SK-N-SH treated with all-trans-retinoic acid at 6 μM for 48 hours (cell line): ENCODE results near the gene ZNF184.

ENCODE experiments used
- ATAC-seq: fragments of 200-7000 bp; cut with Tn5 transposase; 3 replicates; pipeline ENCODE4 v1.9.1; 2020; ENCODE audit warnings: mild to moderate bottlenecking, moderate library complexity
- ARNTL ChIP-seq: fragments of 450-650 bp; formaldehyde crosslinking; IDR thresholded peaks from 2 replicates; pipeline ENCODE4 v1.5.0; 2020; ENCODE audit warnings: low read depth, mild to moderate bottlenecking, moderate library complexity, borderline replicate concordance
- BACH2 ChIP-seq: fragments of 250-450 bp; sonication (Bioruptor Pico); IDR thresholded peaks from 2 replicates; pipeline ENCODE4 v1.9.0; 2021; ENCODE audit warnings: mild to moderate bottlenecking, borderline replicate concordance
- CREB5 ChIP-seq: fragments of 250-450 bp; sonication (Bioruptor Pico); IDR thresholded peaks from 2 replicates; pipeline ENCODE4 v1.5.1; 2020; ENCODE audit warnings: low read depth, mild to moderate bottlenecking, moderate library complexity
- CSDC2 ChIP-seq: fragments of 250-450 bp; sonication (Bioruptor Pico); IDR thresholded peaks from 2 replicates; pipeline ENCODE4 v1.5.0; 2020; ENCODE audit warnings: mild to moderate bottlenecking, moderate library complexity
- ESRRG ChIP-seq: fragments of 250-450 bp; sonication (Bioruptor Pico); IDR thresholded peaks from 2 replicates; pipeline ENCODE4 v1.6.1; 2021; ENCODE audit warnings: mild to moderate bottlenecking
- PATZ1 ChIP-seq: fragments of 250-450 bp; sonication (Bioruptor Pico); IDR thresholded peaks from 2 replicates; pipeline ENCODE4 v1.8.0; 2020; ENCODE audit warnings: mild to moderate bottlenecking, moderate library complexity, borderline replicate concordance
- PPARA ChIP-seq: fragments of 250-450 bp; sonication (Bioruptor Pico); IDR thresholded peaks from 2 replicates; pipeline ENCODE4 v1.5.0; 2020; ENCODE audit warnings: mild to moderate bottlenecking, borderline replicate concordance
- RARB ChIP-seq: fragments of 250-450 bp; sonication (Bioruptor Pico); IDR thresholded peaks from 2 replicates; pipeline ENCODE4 v1.8.0; 2021; ENCODE audit warnings: mild to moderate bottlenecking, moderate library complexity
- TCF4 ChIP-seq: fragments of 250-450 bp; sonication (Bioruptor Pico); IDR thresholded peaks from 2 replicates; pipeline ENCODE4 v1.8.0; 2021; ENCODE audit warnings: mild to moderate bottlenecking, moderate library complexity, borderline replicate concordance
- TOX ChIP-seq: fragments of 250-450 bp; sonication (Bioruptor Pico); IDR thresholded peaks from 2 replicates; pipeline ENCODE4 v1.8.0; 2021; ENCODE audit warnings: mild to moderate bottlenecking, moderate library complexity, borderline replicate concordance
- TSHZ2 ChIP-seq: fragments of 250-450 bp; sonication (Bioruptor Pico); IDR thresholded peaks from 2 replicates; pipeline ENCODE4 v1.5.0; 2020; ENCODE audit warnings: mild to moderate bottlenecking, moderate library complexity
- ZNF565 ChIP-seq: fragments of 450-650 bp; formaldehyde crosslinking; conservative IDR thresholded peaks from 2 replicates; pipeline ENCODE4 v1.5.0; 2020; ENCODE audit warnings: low read depth, mild to moderate bottlenecking, moderate library complexity

The ZNF184 gene

GRCh38 chr6:27400877-27401642, 71.8 kb downstream of the ZNF184 start:
- no peak for ATAC-seq
- TF ChIP-seq CSDC2 (CRISPR knock-in tag): no peak
- TF ChIP-seq TOX: no peak
- TF ChIP-seq BACH2 (CRISPR knock-in tag): no peak
- no peak for TF ChIP-seq PATZ1 (CRISPR knock-in tag)
- TF ChIP-seq TSHZ2: no peak
- no peak for TF ChIP-seq ESRRG (CRISPR knock-in tag)
- no peak for TF ChIP-seq ZNF565
- TF ChIP-seq RARB (CRISPR knock-in tag): no peak
- TF ChIP-seq CREB5: no peak
- no peak for TF ChIP-seq TCF4 (CRISPR knock-in tag)
- TF ChIP-seq PPARA (CRISPR knock-in tag): no peak
- no peak for TF ChIP-seq ARNTL (CRISPR knock-in tag)
- TF ChIP-seq, all 23 proteins: peak for 0
